B cell (primary cell): ENCODE data around the gene TCEA3.

Experiments used
- CTCF ChIP-seq: fragments of 200-600 bp; IDR thresholded peaks from one replicate; pipeline ENCODE4 v1.8.0; 2022; ENCODE audit warnings: antibody characterized with exemption, mild to moderate bottlenecking
- EZH2 ChIP-seq: IDR thresholded peaks from 2 replicates; pipeline ENCODE4 v1.6.1; 2012; ENCODE audit warnings: borderline replicate concordance, low read depth, mild to moderate bottlenecking, moderate library complexity, low read length; ENCODE audit not compliant: insufficient read depth, poor library complexity, severe bottlenecking

GRCh38 chr1:23430803-23431202, 6.3 kb upstream of the TCEA3 start:
- no peak for TF ChIP-seq CTCF
- TF ChIP-seq EZH2: no peak
